NCI-H1105 (cell line): ENCODE results near the gene CIROP.
"Not testable (repeated sequence)": the region's sequence is repeated elsewhere in the genome, so short reads cannot be mapped to it uniquely, and the experiment has no call there.

Experiments
- DNase-seq: peaks from one replicate; lab custom pipeline; 2025; lab: John Stamatoyannopoulos, UW

CIROP gene

DNA sequence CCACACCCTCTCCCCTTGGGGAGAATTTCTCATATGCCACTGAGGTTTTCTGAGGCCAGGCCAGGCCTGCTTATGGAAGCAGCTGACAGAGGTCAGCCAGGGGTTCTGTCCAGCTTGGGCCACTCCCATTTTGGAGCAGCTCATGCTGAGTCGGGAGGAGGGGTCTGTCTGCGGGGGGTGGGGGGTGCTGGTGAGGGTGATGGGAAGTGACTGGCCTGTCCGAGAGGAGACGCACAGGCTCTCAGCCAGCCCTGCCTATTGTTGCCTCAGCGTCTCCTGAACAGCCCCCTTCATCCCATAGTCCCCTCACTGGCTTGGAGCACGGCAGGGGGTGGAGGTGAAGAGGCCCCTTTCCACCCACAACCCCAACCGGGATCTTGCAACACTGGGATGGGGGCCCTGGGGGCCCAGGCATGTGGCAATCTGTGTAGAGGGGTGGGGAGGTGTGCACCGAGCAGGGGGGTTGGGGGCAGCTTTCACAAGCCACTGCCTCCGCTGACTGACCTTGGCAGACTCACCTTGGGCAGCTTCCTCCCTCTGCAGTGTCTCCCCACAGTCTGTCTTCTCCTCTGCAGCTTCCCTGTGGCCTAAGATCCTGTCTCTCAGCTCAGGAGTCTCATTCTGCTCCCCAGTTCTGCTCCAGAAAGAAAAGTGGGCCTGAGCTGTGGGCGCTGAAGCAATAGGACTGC is 8.8 kb upstream of the CIROP start:
- no peak for DNase-seq

DNA sequence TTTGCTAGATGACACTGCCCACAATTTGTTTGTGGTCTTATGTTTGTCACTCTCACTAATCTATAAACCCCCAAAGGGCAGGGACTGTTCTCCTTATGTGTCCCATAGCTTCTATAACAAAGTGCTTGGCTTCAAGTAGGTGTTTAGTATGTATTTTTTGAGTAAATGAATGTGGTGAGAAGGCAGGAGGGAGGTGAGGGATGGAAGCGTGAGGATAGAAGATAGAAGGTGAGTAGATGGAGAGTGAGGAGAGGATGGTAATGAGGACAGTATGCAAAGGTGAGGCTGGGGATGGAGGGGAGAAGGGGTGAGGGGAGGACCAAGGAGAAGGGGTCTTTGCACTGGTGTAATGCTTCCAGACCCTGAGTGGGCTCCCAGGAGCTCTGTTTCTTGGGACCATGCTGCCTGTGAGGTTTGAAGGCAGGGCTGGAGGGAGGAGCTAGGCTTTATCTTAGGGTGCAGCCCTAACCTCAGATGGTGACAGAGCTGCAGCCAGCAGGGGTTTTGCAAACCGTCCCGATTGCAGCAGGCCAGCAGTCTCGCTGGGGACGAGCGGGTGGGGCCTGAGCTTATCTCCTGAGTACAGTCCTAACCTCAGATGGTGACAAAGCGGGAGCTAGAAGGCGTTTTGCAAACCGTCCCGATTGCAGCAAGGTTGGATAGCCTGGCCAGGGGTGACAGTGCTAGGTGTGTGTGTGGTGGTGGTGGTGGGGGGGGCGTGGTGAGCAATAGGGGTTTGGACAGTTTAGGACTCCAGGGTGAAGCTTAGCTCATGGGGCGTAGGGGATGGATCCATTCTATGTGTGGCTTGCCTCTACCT is 7.8 kb upstream of the CIROP start:
- DNase-seq: no peak

DNA sequence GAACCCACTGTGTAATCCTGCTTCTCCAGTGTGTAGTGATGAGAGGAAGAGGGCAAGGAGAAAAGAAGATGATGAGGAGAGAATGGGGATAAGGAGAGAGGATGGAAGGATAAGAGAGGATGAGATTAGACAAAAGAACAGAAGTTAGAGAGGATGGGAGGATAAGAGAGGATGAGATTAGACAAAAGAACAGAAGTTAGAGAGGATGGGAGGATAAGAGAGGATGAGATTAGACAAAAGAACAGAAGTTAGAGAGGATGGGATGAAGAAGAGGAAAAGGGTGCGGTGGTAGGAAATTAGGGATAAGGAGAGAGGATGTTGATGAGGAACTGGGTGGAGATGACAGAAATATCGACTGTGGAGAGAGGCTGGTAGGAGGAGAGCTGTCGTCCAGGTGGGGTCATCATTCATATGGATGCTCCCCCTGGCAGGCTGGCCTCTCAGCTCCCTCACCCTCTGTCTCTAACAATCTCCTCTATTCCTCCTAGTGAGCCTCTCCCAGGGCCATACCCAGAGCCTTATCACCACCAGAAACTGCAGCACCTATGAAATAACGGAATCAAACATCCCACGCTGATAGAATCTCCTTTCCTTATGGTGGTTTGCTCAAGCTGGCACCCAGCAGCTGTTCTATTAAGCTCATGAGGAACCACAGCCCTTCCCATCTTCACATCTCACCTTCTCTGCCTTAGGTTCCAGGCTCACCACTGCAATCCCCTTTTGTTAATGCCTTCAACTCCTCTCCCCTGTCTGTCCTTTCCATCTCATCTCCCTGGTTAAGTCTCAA is 6.0 kb upstream of the CIROP start:
- DNase-seq: no peak

DNA sequence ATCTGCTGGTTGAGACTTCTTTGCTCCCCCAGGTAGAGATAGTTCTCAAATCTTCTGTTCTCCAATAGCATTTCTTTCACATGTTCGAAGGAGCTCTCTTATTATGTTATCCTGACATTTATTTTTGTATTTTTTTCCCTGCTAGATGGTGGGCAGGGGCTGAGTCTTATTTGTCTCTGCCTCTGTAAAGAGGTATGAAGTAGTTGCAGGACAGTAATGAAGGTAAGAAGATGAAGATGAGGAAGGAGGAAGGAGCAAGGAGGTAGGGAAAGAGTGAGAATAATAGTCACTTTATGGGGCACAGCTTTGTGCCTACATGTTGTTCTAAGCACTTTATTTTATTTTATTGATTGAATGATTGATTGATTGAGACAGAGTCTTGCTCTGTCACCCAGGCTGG is 5.0 kb upstream of the CIROP start:
- DNase-seq: no peak

DNA sequence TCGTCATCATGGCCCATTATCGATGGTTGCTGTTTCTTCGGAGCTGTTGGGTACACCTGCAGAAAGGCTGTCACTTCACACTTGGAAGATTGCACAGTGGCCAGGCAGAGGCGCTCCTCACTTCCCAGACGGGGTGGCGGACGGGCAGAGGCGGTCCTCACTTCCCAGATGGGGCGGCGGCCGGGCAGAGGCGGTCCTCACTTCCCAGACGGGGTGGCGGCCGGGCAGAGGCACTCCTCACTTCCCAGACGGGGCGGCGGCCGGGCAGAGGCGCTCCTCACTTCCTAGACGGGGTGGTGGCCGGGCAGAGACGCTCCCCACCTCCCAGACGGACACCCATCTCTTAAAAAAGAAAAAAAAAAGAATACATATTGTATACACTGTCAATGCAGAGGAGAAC is 3.4 kb upstream of the CIROP start:
- DNase-seq: not testable (repeated sequence)

DNA sequence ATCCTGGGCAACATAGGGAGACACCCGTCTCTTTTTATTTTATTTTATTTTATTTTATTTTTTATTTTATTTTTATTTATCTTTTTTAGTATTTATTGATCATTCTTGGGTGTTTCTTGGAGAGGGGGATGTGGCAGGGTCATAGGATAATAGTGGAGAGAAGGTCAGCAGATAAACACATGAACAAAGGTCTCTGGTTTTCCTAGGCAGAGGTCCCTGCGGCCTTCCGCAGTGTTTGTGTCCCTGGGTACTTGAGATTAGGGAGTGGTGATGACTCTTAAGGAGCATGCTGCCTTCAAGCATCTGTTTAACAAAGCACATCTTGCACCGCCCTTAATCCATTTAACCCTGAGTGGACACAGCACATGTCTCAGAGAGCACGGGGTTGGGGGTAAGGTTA is 2.8 kb upstream of the CIROP start:
- not testable (repeated sequence) for DNase-seq

DNA sequence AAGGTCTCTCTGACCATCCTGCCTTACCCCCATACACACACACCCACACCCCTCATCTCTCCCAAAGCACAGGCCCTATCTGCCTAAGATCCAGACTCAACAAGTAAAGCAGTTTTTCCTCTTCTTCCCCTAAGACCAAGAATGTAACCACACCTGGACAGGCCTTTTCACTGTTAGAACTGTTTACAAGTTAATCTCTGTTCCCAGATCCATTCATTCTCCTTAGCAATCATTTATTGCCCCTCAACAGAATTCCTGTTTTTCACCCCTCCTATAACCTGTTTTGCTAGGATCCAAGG is 1.9 kb upstream of the CIROP start:
- DNase-seq: no peak

DNA sequence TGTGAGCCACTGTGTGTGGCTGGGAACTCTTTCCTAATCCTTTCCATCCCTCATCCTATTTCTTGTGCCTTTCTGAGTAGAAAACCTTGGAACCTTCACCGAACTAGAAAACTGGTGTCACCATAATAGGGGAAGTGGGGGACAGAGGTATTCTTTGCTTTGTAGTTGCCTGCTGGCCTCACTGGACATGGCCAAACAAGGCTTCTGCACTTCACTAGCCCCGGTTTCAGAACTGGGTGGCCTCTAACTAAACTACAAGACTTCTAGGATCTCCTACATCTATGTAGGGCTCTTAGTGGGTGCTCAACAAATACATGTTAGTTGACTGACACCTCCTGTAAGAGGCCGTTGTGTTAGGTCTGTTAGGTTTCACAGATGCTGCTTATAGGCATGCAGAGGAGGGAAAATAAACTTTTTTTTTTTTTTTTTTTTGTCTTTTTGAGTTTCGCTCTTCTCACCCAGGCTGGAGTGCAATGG is 597 bp upstream of the CIROP start:
- no peak for DNase-seq

DNA sequence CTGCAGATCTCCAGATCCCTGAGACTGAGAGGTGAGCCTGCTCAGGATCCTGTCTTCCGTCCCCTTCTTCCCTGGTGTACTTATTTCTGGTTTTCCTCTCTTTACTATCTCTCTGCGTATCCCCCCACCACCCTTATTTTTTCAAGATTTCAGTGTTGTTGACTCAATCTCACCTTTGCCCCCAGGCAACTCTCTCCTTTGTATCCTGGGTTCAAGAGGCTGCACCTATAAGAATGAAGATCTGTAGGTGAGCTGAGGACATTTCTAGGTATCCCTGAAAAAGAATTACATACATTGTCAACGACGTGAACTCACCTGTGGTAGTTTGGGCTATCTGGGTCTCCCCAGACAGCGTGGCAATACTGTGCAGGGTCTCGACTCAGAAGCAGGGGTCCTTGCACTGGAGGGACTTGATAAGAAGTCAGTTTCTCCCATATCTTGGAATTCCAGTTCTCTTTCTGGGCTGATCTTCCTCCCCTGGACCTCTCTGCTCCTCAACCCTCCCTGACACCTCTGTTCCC is 659 bp downstream of the CIROP start:
- no peak for DNase-seq

DNA sequence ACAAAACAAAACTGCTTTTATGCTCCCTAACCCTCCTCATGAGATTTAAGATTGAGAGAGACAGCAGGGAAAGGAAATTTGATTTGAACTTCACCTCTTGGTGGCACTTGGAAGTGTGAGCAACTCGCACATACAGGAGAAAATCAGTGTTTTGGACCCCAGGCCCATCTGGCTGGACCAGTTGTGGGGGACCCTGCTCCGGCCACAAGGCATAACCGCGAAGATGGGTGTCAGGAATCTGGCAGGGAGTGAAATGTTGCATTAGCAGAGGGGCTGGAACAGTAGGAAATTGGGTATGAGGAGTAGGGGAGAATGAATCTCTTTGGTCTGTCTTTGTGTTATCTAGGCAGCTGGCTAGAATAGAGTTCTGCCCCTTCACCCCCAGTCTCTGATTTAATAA is 1.2 kb downstream of the CIROP start:
- DNase-seq: no peak

DNA sequence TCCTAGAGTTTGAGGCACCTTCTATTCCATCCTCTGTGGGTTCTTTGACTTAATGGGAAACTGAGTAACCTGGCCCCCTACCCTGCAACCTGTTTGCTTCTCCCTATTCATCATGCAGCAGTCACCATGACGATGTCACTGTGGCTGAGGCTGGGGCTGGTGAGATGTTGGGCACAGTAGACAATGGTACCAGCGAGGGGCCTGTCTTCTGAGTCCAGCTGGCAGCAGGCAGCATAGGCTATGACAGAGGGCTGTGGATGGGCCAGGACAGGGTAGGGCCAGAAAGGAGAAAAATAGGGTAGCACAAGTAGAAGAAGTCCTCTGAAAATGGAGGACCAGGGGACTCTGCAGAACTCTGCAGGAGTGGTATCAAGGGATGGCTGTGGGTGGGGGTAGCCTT is 2.0 kb downstream of the CIROP start:
- DNase-seq: no peak

DNA sequence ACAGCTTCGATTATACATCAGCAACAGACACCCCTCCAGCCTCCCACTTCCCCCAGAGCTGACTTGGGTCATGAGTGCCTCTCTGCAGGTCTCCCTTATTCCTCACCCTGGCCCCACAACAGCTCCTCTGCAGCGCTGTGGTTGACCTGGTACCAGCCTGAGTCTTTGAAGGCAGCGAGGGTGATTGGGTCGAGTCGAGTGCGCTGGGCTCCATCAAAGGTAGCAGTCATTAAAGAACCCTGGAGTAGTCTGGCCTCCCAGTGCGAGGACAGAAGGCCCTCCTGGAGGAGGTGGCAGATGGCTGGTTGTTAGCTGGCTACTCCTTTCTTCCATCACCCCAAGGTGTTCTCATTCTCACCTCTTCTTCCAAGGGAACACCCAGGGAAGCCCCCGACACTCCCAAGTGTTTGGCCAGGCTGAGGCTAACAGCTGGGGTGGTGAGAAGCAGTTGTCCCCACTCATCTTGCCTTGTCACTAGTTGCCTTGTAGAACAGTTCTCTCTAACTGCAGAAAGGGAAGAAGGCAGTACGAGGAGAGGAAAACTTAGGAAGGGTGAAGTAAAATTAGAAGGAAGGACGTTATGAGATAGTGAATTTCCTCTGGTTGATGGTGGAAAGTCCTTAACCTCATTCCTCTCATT is 2.7 kb downstream of the CIROP start:
- DNase-seq: no peak

DNA sequence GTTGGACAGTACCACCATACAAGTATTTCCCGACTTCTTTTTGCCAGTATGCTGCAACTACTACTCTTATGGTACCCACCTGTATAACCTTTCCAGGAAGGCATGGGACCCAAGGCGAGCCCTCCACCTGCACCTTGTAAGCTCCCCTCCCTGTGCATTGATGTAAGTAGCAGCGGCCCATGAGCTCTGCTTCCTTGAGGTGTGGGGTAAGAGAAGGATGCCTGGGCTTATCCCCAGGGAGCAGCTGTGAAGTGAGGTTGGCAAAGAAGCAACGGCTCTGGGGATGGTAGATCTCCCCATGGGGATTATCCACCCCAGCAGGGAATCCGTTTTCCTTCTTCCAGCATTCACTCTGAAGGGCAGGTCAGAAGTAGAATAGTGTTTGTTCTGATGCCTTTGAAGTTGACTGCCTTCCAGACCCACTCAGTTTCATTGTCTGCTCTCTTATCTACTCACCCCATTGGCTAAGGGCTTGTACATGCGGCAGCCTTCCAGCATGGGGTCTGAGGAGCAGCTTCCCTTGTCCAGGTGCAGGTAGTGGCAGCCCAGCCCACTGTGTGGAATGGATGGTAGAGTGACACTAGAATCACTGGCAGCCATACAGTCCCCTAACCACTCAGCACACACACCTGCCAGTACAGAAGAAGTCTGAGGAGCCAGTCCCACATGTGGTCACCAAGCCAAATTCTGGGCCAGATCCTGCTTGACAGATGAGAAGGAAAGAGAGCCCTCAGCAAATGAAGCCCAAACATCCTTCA is 3.4 kb downstream of the CIROP start:
- no peak for DNase-seq

DNA sequence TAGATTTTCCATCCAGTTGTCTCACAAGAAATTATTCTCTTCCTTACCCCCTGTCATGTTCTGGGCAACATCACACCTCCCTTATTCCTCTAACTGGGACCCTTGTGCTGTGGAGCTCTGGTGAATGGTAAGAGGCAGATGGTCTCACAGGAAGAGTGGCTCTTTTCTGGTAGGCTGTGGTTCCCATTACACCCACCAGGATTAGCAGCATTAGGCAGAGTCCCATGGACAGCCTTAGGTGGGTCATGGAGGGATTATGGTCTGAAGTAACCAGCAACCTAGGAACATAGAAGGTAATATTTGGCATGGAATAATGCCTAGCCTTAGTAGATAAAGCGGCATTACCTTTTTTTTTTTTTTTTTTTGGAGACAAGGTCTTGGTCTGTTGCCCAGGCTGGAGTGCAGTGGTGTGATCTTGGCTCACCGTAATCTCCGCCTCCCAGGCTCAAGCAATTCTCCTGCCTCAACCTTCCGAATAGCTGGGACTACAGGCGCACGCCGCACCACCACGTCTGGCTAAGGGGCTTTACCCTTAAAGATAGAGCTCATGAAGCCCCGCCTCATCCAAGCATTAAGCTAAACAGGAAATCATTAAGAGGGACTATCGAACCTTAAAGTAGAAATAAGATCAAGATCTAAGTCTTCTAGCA is 5.5 kb downstream of the CIROP start:
- no peak for DNase-seq

DNA sequence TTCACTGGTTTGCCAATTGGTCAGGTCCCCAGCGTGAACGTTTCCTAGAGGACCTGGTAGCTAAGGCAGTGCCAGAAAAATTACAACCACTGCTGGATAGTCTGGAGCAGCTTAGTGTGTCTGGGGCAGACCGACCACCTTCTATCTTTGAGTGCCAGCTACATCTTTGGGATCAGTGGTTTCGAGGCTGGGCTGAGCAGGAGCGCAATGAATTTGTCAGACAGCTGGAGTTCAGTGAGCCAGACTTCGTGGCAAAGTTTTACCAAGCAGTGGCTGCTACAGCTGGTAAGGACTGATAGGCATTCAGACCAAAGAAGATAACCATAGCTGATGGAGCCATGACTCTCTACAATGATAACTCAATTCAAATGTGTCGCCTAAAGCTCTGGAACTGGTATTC is 7.0 kb downstream of the CIROP start:
- DNase-seq: no peak

DNA sequence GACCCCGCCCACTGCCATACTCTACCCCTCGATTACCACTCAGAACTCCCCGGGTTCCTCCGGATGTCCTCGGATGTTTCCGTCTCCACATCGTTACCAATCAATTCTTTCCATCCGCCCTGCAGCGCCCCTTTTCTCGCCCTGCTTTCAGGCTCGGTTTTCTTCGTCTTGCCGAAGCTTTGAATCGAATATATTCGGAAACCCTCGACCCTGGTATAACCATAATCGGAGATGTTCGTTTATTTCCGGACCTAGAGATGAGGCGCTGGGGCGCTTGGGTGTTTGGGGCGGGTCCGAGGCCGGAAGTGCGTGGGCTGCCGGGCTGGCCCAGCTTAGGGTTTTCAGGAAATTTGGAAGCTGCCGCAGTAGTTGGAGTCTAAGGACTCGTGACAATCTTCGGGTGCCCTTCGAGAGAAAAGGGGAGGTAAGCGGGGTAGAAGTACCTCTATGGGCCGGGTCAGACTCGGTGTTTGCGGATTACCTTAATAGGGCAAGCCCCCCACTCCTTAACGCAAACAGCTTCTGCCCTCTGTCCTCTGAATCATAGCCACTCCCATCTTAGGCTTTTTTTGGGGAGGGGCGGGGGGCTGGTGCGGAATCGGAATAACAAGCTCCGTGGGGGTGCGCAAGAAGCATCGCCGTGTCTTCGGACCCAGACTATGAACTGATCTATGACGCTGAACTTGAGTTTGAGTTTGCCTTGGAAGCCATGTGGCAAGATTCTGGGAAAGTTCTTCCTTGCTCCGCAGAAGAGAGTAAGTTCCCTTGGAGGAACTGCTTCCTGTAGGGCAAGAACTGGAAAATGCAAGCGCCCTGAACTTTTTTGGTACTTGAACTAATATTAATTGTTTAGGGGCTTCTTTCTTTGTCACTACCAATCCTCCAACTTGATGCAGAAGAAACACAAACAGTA is 9.3 kb downstream of the CIROP start, which contains the start of gene C14orf119:
C14orf119 (plus strand) TSS at position 310 of the 913 bp plus-strand sequence. CDS start 2,154 bp downstream, outside the sequence.
- DNase-seq: no peak

DNA sequence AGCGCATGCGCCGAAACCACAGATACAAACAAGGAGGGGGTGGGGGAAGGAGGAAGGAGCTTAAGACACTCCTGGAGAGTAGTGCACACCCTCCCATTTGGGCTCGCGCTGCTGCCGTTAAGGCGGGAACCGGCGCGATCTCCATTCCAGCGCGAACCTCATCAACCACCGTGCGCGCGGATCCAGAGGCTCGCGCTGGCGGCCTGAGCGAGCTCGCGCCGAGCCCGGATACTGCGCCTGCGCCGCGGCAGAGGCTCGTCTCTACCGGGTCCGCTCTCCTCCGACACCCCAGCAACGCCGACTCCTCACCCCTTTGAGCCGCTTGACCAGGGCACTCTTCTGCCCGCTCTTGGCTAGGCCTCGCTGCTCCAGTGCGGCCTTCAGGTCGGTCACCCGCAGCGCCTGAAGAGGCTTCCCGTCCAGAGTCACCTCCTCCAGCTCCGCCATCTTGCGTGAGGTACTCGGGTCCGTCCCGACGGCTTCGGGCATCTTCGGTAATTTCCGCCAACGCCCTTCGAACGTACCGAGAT is 10.1 kb downstream of the CIROP start, which contains the start of gene ACIN1:
ACIN1 (minus strand) TSS at position 471 of the 530 bp plus-strand sequence; CDS start at position 447, 24 bp downstream.
- DNase-seq: no peak

DNA sequence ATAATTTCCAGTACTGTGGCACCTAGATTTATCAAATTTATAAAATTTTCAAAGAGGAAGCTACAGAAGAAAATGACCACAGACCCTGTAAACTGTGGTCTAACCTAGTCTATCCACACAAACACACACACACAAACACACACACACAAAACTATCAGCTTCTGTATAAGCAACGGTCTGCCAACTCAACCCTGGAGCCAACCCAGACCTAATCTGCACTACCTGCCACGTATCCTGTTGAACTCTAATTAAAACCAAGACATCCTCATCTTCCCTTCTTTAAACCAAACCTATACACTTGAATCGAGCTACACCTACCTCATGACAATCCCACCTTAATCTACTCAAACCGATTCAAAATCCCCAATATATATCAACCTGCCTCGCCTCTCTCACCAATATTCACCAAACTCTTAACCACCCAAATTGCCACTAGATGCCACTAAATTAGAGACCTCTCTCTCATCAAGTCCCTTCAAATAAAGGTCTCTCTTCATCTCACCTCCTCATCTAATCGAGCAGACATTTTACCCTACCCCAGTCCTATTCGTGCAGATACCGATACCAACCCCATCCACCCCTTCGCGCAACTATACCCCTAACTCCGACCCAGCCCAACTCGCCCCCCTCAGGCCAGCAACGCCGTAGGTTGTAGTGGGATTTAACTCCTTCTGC is 10.7 kb downstream of the CIROP start:
- DNase-seq: no peak

DNA sequence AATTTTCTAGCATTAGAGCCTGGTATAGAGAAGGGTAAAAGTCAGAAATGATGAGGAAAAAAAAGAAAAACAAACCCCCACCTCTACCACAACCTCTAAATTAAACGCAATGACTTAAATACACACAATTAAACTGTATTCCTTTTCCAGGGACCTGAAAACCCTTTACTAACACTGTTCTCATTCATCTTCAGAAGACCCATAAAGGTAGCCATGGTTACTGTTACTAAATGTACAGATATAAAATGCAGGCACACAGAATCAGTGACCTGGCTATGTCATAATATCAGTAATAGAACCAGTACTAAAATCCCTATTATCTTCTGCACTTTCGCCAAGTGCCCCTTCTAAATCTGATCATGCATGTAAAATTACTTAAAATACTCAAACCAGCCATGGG is 11.3 kb downstream of the CIROP start:
- no peak for DNase-seq
